ENCODE results near the gene FAM234A. TPM values are rescaled to one million over a fixed set of nuclear protein-coding genes. Genes with fewer than 3 reads are reported as not detected.

FAM234A gene
- polyA plus RNA-seq, 1 experiment, result 75.5 TPM

DNA sequence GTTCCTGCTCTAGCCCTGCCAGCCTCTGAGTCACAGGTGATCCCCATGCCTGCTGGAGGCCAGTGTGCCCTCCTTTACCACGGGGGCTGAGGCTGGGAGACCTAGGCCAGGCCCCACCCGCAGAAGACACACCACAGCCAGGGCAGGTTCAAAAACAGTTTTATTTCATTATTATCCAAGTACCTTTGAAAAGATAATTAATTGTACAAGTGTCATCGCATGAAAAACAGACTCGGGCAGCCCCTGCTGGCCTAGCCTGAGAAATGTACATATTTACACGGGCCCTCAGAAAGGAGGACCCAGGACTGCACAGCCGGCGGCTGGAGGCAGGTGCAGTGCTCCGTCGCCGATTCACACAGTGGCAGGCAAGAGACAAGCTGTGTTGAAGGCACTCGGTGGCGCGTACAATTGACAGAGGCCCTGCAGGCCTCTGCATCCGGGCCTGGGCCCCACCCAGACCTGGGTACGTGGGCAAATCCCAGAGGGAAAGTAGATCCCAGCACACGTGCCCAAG, 52.7 kb downstream of the FAM234A start:
- H3K36me3 ChIP-seq (ENCODE audit: control insufficient read depth, insufficient read depth, low read length), result peaks cover 11% of the 10 kb centered on the region
- no peaks in the 10 kb centered on the region for H3K27me3 ChIP-seq (ENCODE audit: control insufficient read depth, insufficient read depth, low read length)
- ChIA-PET POLR2A (no interaction called here), CTCF (no interaction called here)
- no peak for DNase-seq (ENCODE audit: low read depth)
- H3K4me3 ChIP-seq (ENCODE audit: low read depth, low read length), result no peak overlapping the region
- TF ChIP-seq, protein P1, sequence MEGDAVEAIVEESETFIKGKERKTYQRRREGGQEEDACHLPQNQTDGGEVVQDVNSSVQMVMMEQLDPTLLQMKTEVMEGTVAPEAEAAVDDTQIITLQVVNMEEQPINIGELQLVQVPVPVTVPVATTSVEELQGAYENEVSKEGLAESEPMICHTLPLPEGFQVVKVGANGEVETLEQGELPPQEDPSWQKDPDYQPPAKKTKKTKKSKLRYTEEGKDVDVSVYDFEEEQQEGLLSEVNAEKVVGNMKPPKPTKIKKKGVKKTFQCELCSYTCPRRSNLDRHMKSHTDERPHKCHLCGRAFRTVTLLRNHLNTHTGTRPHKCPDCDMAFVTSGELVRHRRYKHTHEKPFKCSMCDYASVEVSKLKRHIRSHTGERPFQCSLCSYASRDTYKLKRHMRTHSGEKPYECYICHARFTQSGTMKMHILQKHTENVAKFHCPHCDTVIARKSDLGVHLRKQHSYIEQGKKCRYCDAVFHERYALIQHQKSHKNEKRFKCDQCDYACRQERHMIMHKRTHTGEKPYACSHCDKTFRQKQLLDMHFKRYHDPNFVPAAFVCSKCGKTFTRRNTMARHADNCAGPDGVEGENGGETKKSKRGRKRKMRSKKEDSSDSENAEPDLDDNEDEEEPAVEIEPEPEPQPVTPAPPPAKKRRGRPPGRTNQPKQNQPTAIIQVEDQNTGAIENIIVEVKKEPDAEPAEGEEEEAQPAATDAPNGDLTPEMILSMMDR (IDR thresholded peaks at IDR 0.05; ENCODE audit: insufficient read depth, low read depth, low read length), result no peak

GRCh38 chr16:287981-288920, 53.6 kb downstream of the FAM234A start:
- Histone ChIP-seq H3K4me3 (ENCODE audit: low read depth, low read length) (no peak overlapping the region), H3K27me3 (ENCODE audit: control insufficient read depth, insufficient read depth, low read length) (no peaks in the 10 kb centered on the region), H3K36me3 (ENCODE audit: control insufficient read depth, insufficient read depth, low read length) (peaks cover 14% of the 10 kb centered on the region)
- DNase-seq (ENCODE audit: low read depth), result no peak
- TF ChIP-seq, protein P1 (IDR thresholded peaks at IDR 0.05; ENCODE audit: insufficient read depth, low read depth, low read length), result no peak
- ChIA-PET CTCF (no interaction called here), POLR2A (no interaction called here)

GRCh38 chr16:289395-289997, 54.9 kb downstream of the FAM234A start:
- Histone ChIP-seq H3K36me3 (ENCODE audit: control insufficient read depth, insufficient read depth, low read length) (peaks cover 14% of the 10 kb centered on the region), H3K27me3 (ENCODE audit: control insufficient read depth, insufficient read depth, low read length) (no peaks in the 10 kb centered on the region), H3K4me3 (ENCODE audit: low read depth, low read length) (no peak overlapping the region)
- ChIA-PET POLR2A (no interaction called here), CTCF (no interaction called here)
- no peak for DNase-seq (ENCODE audit: low read depth)
- TF ChIP-seq, protein P1 (IDR thresholded peaks at IDR 0.05; ENCODE audit: insufficient read depth, low read depth, low read length), result no peak

DNA sequence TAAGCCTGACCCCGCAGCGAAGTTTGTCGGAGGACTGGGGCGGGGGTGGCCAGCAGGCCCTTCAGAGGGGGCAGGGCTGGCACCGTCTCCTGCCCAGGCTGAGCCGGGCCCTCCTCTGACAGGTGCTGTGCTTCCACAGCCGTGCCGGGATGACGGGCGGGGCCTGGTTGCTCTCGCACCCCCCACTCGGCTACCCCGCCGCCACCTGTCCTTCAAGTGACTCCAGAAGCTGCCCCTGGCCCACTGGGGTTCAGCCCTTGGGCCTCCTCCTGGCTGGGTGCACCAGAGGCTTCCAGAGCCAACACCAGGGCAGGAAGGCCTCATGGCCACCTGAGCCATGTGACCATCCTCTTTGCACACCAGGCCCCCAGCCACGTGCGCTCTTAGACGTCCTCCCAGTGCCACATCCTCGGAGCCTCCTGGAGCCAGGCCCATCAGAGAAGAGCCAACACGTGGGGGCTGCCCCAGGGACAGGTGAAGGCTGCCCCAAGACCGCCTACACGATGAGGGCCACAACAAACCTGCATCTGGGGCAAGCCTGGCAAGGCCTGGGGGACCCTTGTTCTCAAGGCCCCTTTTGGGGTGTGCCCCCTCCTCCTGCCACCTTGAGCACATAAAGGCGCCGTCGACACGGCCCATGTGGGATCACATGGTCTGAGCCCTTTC, 55.5 kb downstream of the FAM234A start:
- peaks cover 14% of the 10 kb centered on the region for H3K36me3 ChIP-seq (ENCODE audit: control insufficient read depth, insufficient read depth, low read length)
- ChIA-PET POLR2A (no interaction called here), CTCF (no interaction called here)
- TF ChIP-seq, protein P1 (IDR thresholded peaks at IDR 0.05; ENCODE audit: insufficient read depth, low read depth, low read length), result no peak
- no peaks in the 10 kb centered on the region for H3K27me3 ChIP-seq (ENCODE audit: control insufficient read depth, insufficient read depth, low read length)
- no peak overlapping the region for H3K4me3 ChIP-seq (ENCODE audit: low read depth, low read length)
- no peak for DNase-seq (ENCODE audit: low read depth)

All from BJ (cell line).